PC-9 (cell line): ENCODE data around the gene KCTD21. TPM values are rescaled to one million over a fixed set of nuclear protein-coding genes. Genes with fewer than 3 reads are reported as not detected.

ENCODE experiments used
- BruUV-seq: library from RNA; stranded (reverse); fragments of 400-500 nt; replicated peaks from 2 replicates; lab custom pipeline; 2021; lab: Mats Ljungman, UMichigan
- CTCF ChIA-PET: fragments of 300-600 bp; sonication (Branson Sonifier 250); formaldehyde crosslinking; loops from one replicate; lab custom pipeline; 2022; ENCODE audit warnings: antibody characterized with exemption; lab: Charles Lee
- POLR2A ChIA-PET: fragments of 300-600 bp; sonication (Branson Sonifier 250); formaldehyde crosslinking; loops from one replicate; lab custom pipeline; 2022; ENCODE audit warnings: antibody characterized with exemption; ENCODE audit not compliant: unreplicated experiment; lab: Charles Lee
- DNase-seq, 2 experiments: peaks; one replicate each; pipeline versions ENCODE4 v3.0.0 to v3.0.0-alpha.2; 2015 to 2022; ENCODE audit warnings: mixed read lengths in 1 of 2
- H2AFZ ChIP-seq: fragments of 200-600 bp; sonication (generic); 2 replicates; pipeline ENCODE4 v1.8.1; 2017; ENCODE audit warnings: antibody characterized with exemption
- H3F3A ChIP-seq: fragments of 200-600 bp; sonication (generic); 2 replicates; pipeline ENCODE4 v1.8.1; 2017; ENCODE audit warnings: antibody characterized with exemption, mild to moderate bottlenecking, low read depth; ENCODE audit not compliant: insufficient read depth
- H3K27ac ChIP-seq: fragments of 200-600 bp; sonication (generic); 2 replicates; pipeline ENCODE4 v1.6.1; 2016; ENCODE audit warnings: mixed run types
- H3K27me3 ChIP-seq: fragments of 200-600 bp; sonication (generic); 2 replicates; pipeline ENCODE4 v1.6.1; 2016; ENCODE audit warnings: low read depth, mixed run types; ENCODE audit not compliant: insufficient read depth
- H3K36me3 ChIP-seq: fragments of 200-600 bp; sonication (generic); 2 replicates; pipeline ENCODE4 v1.6.1; 2016; ENCODE audit warnings: low read depth, mixed run types
- H3K4me1 ChIP-seq: fragments of 200-600 bp; sonication (generic); replicated peaks from 2 replicates; pipeline ENCODE4 v1.6.1; 2016; ENCODE audit warnings: mixed run types; ENCODE audit not compliant: insufficient read depth
- H3K4me2 ChIP-seq: fragments of 200-600 bp; sonication (generic); 2 replicates; pipeline ENCODE4 v1.6.1; 2017; ENCODE audit warnings: mixed run types
- H3K4me3 ChIP-seq: fragments of 200-600 bp; sonication (generic); 2 replicates; pipeline ENCODE4 v1.6.1; 2016; ENCODE audit warnings: mixed run types
- H3K79me2 ChIP-seq: fragments of 200-600 bp; sonication (generic); 2 replicates; pipeline ENCODE4 v1.6.1; 2017; ENCODE audit warnings: low read depth, mixed run types
- H3K9me2 ChIP-seq: fragments of 200-600 bp; sonication (generic); 2 replicates; pipeline ENCODE4 v1.8.1; 2017; ENCODE audit warnings: mild to moderate bottlenecking; ENCODE audit not compliant: insufficient read depth
- H3K9me3 ChIP-seq: fragments of 200-600 bp; sonication (generic); 2 replicates; pipeline ENCODE4 v1.8.1; 2016; ENCODE audit warnings: low read depth; ENCODE audit not compliant: insufficient read depth
- H4K20me1 ChIP-seq: fragments of 200-600 bp; sonication (generic); 2 replicates; pipeline ENCODE4 v1.8.1; 2017; ENCODE audit not compliant: insufficient read depth
- CTCF ChIP-seq: fragments of 200-600 bp; sonication (generic); conservative IDR thresholded peaks from 2 replicates; pipeline ENCODE4 v1.6.1; 2017; ENCODE audit warnings: mixed run types, antibody characterized with exemption, mild to moderate bottlenecking, moderate library complexity
- EZH2 ChIP-seq: fragments of 200-600 bp; sonication (generic); IDR thresholded peaks from 2 replicates; pipeline ENCODE4 v1.8.0; 2017; ENCODE audit warnings: antibody characterized with exemption, low read depth
- intact Hi-C: fragments of 100-400 bp; cut with micrococcal nuclease; formaldehyde crosslinking; loops from one replicate; pipeline ENCODE4 v1.10.0; 2022; ENCODE audit not compliant: unreplicated experiment
- total RNA-seq: library from RNA; stranded (reverse); gene quantifications from 2 replicates; pipeline ENCODE4 v1.2.3, GENCODE V29; 2021

KCTD21 gene
- total RNA-seq, 1 experiment from 2014 or later: 16.5 TPM

- H3K79me2 ChIP-seq: no peaks in the 10 kb centered on the region
- H3K4me3 ChIP-seq: no peak overlapping the region
- no peak for DNase-seq
- ChIA-PET POLR2A (interaction anchor here (0.5 to 0.7 kb wide), 4 partner anchors 18 to 256 kb away, joined by 3 to 5 read pairs (median 4); no protein-coding TSS in a partner anchor), CTCF (interaction anchor here (0.5 to 2.0 kb wide), 10 partner anchors 8 to 336 kb away, joined by 3 to 11 read pairs (median 5); no protein-coding TSS in a partner anchor)
- TF ChIP-seq EZH2: no peak
- no peak for TF ChIP-seq CTCF
- no peak overlapping the region for H2AFZ ChIP-seq
- H3F3A ChIP-seq: no peaks in the 10 kb centered on the region
- no peaks in the 10 kb centered on the region for H4K20me1 ChIP-seq
- H3K4me1 ChIP-seq: no peaks in the 10 kb centered on the region
- no peak overlapping the region for H3K27ac ChIP-seq
- no peaks in the 10 kb centered on the region for H3K36me3 ChIP-seq
- no peaks in the 10 kb centered on the region for H3K9me2 ChIP-seq
- H3K4me2 ChIP-seq: no peak overlapping the region
- no TSS peak for BruUV-seq
- H3K27me3 ChIP-seq: no peaks in the 10 kb centered on the region
- no peaks in the 10 kb centered on the region; the same call in 1 of the 2 replicates for H3K9me3 ChIP-seq
- intact Hi-C loops: loop anchor here (1.0 to 5.0 kb wide), 4 partner anchors 188 to 591 kb away; partner anchors contain the start of gene CLNS1A
These were observed 39.5 kb upstream of the KCTD21 start for GRCh38 chr11:78227921-78228320.

GRCh38 chr11:78226684-78227680, 38.6 kb upstream of the KCTD21 start:
- CTCF ChIA-PET: interaction anchor here (0.6 to 1.3 kb wide), 2 partner anchors 193 to 338 kb away, joined by 3 to 4 read pairs; no protein-coding TSS in a partner anchor
- H4K20me1 ChIP-seq: no peaks in the 10 kb centered on the region
- no peaks in the 10 kb centered on the region for H3K4me1 ChIP-seq
- intact Hi-C loops: loop anchor here (5.0 kb wide), 1 partner anchor 590 kb away; the partner anchor contains the start of gene CLNS1A
- H3K4me3 ChIP-seq: no peak overlapping the region
- H3K9me2 ChIP-seq: no peaks in the 10 kb centered on the region
- no TSS peak for BruUV-seq
- no peak for DNase-seq
- no peak overlapping the region for H2AFZ ChIP-seq
- no peak overlapping the region for H3K27ac ChIP-seq
- POLR2A ChIA-PET: interaction anchor here (0.6 to 0.7 kb wide), 3 partner anchors 19 to 192 kb away, joined by 3 to 4 read pairs (median 3); no protein-coding TSS in a partner anchor
- no peaks in the 10 kb centered on the region for H3K79me2 ChIP-seq
- 0 out of 2 replicates have a peak, but pooled peaks cover 2% of the 10 kb centered on the region for H3K36me3 ChIP-seq
- H3K4me2 ChIP-seq: no peak overlapping the region
- TF ChIP-seq EZH2 (no peak), CTCF (no peak)
- no peaks in the 10 kb centered on the region for H3K27me3 ChIP-seq
- H3F3A ChIP-seq: no peaks in the 10 kb centered on the region
- no peaks in the 10 kb centered on the region for H3K9me3 ChIP-seq

- no peaks in the 10 kb centered on the region for H3K79me2 ChIP-seq
- TF ChIP-seq EZH2 (no peak), CTCF (no peak)
- intact Hi-C loops: loop anchor here (5.0 kb wide), 1 partner anchor 588 kb away; the partner anchor contains the start of gene CLNS1A
- H3K27me3 ChIP-seq: no peaks in the 10 kb centered on the region
- ChIA-PET CTCF (no interaction called here), POLR2A (no interaction called here)
- no peak overlapping the region for H3K4me2 ChIP-seq
- H3K9me3 ChIP-seq: no peaks in the 10 kb centered on the region
- H3K36me3 ChIP-seq: 0 out of 2 replicates have a peak, but pooled peaks cover 4% of the 10 kb centered on the region
- H2AFZ ChIP-seq: no peak overlapping the region
- H3K9me2 ChIP-seq: no peaks in the 10 kb centered on the region
- H3K4me3 ChIP-seq: no peak overlapping the region
- H3K27ac ChIP-seq: no peak overlapping the region
- no peak for DNase-seq
- H4K20me1 ChIP-seq: no peaks in the 10 kb centered on the region
- BruUV-seq: no TSS peak
- H3K4me1 ChIP-seq: no peaks in the 10 kb centered on the region
- H3F3A ChIP-seq: no peaks in the 10 kb centered on the region
These were observed 36.5 kb upstream of the KCTD21 start for GRCh38 chr11:78224906-78225420.
